HG03066 (cell line): ENCODE results near the gene AURKA.
A peak's percentile ranks its signal among the peaks of the same experiment; 100 is the strongest.
"Not testable (repeated sequence)": the region's sequence is repeated elsewhere in the genome, so short reads cannot be mapped to it uniquely, and the experiment has no call there.

Experiments
- ATAC-seq: cut with Tn5 transposase; IDR thresholded peaks from one replicate; pipeline ENCODE4 v1.9.1; 2021; ENCODE audit warnings: low read depth; ENCODE audit not compliant: unreplicated experiment

The AURKA gene

DNA sequence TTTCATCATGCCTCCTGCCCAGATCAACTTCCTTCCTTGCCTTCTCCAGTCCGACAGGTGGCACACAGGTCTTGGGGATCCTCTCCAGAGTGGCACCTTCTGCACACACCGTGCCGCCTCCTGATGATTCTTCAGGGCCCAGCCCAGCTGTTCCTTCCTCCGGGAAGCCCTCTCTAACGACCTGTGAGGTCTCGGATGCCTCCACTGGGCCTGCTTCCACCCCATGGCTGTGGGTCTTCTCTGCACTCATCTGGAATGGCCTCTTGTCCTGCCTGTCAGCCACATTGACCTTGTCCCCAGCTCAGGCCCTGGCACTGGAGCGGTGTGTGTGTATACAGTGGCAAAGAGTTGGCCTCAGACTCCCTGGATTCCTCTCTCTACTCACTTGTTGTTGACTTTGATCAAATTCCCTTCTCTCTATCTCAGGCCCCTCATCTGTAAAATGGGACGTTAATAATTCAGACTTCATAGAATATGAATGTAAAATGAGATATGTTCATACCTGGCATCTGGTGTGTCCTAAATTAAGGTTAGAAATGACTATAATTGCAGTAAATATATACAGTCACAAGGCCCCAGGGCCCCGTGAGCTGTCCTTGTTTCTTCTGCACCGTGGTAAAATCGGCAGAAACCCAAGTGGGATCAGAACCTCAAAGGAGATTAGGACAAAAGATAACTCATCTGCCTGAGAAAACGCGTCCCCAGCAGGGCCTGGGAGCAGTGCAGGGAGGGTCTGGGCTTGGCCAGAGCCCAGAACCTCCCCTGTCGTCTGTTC is 31.7 kb downstream of the AURKA start:
- ATAC-seq, result no peak

DNA sequence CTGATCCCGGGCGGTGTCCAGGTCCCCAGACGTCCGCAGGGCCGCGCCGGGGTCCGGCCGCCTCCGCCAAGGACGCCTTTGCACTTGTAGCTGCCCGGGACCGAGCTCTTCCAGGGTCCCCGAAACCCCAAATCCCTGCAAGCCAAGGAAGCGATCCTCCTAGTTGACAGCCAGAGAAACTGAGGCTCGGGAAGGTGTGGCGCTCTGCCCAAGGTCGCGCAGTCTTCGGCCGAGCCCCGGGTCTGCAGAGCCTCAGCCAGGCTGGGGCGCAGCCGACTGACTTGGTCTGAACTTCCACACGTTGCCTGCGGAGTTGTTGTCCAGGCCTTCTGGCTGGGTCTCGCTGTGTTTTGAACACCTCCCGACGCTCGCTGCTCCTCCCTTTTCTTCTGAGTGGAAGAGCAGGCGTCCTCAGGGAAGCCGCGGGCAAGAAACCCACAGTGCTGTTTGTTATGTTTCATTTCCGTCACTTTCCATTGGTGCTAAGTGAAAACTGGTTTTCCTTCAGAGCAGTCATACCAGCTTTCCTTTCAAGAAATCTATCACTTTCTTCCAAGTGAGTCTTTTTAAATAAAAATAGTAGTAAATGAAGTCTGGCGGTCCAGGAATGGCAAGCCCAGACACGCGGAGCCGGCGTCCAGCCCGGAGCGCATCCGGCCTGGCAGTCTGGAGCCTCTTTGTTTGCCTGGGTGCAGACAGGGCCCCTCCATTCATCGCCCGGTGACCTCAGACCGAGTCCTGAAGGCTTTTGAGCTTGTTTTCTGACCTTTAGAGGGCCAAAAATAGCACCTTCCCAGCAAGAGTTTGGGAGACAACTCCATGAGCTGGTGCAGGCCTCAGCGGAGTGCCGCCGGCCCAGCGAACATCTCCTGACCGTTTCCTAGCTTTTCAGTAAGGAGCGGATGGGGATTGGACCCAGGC is 32.5 kb downstream of the AURKA start:
- peak; percentile 22 for ATAC-seq

DNA sequence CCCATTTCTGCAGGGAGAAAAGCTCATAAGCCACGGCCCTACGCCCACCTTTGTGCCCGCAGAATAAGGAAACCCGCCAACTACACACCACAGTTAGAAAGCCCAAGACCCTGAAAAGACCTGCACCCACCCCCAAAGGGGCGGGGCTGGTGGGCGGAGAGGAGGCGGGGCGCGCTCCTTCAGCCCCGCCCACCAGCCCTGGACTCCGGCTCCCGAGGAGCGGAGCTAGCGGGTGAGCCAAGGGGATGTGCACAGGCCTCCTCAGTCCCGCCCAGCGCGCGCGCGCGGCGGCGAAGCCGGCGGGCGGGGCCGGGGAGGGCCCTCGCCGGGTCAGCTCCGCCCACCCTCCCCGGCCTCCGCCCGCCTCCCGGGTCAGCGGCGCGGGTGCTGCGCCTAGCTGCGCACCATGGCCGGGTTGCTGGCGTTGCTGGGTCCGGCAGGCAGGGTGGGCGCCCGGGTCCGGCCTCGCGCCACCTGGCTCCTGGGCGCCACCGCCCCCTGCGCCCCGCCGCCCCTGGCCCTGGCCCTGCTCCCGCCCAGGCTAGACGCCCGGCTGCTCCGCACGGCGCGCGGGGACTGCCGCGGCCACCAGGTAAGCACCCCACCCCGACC is 33.3 kb downstream of the AURKA start, which contains the start of gene FAM210B:
Gene FAM210B, plus strand, starts transcription at position 375 of the 612 bp plus-strand sequence. Its CDS starts 32 bp downstream, at position 407.
- peak; percentile 95 for ATAC-seq

DNA sequence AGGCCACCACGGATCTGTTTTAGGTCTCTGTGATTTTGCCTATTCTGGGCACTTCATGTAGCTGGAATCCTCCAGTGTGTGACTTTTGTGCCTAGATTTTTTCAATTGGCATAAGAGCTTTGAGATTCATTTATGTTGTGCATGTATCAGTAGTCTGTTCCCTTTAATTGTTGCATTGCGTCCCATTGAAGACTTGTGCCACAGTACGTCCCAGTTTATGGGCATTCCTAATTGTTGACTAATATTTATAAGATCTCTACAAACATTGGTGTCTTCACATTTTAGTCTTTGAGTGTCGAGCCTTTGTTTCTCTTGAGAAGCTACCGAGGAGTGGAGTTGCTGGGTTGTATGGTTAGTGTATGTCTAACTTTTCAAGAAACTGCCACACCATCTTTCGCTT is 33.9 kb downstream of the AURKA start:
- no peak for ATAC-seq

DNA sequence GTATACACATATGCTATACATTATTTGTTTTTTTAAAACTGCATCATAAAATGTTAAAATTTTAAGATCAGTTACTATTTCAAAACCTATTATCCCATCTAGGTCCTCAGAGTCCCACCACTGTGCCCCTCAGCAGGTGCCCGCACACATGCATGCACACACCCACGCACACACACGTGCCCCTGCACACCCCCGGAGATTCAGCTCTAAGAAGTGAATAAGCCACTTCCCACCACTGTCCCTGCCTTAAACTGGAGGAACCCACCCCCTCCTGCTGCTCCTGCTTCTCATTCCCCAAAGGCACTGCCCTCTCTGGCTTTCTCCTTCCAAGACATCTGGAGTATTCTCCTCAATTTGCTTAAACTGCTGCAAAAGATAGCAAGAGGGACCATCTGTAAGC is 38.7 kb downstream of the AURKA start:
- ATAC-seq, result no peak

DNA sequence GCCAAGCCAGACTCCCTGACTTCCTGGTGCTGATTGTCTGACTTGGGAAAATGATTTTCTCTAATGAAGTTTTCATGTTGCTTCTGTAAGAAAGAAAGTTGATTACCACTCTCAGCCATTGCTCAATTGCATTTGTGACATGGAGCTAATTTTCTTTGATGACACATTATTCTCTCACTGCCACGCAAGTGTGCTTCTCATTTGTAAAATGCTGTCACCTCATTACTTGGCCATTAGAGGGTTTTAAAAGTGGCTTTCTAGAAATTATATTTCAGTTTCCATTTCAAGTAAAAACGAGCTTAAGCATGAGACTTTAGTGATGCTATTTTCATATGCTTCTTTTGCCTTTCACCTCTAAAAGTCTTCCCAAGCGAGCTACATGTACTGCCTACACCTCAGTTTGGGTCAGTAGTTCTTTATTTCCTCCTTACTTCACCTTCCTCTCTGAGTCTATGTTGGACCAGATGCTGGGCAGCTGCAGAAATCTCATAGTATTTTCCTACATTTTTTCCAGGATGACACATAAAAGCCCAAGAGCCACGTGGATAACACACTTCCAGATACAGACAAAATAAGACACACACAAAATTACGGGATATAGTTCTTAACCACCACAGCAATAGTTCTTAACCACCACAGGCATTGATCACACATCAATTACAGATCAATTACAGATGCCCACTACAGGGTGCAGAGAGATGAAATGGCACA is 39.5 kb downstream of the AURKA start:
- ATAC-seq, result no peak

DNA sequence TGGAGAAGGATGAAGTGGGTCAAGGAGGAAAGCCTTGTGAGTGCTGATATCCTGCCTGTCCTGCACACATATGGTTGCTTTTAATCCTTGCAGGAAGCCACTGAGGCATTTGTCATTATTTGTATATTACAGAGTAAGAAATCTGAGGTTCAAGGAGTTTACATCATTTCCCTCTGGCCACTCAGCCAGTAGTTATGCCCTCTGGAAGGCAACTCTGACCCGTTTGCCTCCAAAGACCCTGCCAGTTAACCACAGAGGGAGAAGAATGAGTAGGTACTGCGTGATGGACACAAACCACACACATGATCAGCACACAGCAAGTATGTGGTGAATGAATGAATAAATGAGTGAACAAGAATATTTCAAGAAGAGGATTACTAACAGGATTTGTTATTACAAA is 41.2 kb downstream of the AURKA start:
- no peak for ATAC-seq

DNA sequence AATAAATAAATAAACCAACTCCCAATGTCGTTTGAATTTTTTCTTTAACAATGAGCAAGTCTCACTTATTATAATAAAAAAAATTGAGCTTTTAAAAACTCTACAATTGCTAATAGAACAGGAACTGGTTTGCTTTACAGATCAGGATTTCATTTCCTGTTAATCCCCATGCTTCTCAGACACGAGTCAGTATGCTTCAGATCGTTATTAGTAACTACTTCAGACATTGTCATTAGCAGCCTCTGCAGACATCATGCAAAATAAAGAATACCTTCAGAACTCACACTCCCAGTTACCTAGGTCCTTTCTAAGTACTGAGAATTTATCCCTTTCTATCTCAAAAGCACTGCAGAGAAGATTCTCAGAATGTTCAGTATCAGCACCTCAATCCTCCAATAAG is 43.3 kb downstream of the AURKA start:
- ATAC-seq, result no peak

DNA sequence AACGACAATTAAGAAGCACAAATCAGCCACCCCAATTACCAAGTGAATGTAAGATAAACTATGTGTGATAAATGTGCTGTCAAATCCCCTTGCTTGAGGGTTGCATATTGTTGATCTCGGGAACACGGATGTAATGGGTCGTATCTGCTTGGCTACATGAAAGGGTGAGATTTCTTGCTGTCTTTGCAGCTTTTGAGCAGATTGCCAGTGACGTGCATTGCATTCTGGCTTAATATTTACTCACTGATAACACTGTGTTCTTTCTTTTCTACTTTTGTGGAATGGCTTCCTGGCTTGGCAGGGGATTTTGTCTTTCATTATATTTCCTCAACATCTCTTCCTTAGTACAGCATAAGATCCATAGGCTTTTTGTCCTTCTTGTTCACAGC is 43.7 kb downstream of the AURKA start:
- ATAC-seq, result no peak

DNA sequence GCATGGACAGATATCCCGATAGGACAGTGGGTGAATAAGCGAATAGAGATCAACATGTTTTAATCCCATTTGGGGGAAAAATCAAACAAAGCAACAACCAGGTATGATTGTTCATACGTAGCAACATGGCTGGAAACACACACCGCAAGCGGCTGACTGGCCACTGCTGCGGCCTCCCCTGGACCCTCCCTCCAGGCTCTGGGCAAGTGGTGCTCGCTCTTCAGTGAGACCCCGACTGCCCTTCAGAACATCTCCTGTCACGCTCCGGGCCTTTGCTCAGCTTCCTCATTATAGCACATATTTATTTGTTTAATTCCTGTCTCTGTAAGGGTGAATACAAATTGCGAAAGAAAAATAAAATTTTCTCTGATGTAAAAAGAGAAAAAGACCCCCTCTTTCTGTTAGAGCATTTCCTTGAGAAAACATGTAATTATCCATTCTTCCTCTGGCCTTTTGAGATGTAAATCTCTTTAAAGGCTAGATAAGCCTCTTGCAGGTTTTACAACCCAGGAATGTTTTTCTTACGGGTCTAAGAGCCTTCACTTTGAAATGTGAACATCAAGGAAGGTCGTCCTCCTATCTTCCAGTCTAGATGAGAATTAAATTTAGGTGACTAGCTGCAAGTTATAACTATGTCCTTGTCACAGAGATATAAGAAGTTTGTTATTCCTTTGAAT is 44.2 kb downstream of the AURKA start:
- no peak for ATAC-seq

DNA sequence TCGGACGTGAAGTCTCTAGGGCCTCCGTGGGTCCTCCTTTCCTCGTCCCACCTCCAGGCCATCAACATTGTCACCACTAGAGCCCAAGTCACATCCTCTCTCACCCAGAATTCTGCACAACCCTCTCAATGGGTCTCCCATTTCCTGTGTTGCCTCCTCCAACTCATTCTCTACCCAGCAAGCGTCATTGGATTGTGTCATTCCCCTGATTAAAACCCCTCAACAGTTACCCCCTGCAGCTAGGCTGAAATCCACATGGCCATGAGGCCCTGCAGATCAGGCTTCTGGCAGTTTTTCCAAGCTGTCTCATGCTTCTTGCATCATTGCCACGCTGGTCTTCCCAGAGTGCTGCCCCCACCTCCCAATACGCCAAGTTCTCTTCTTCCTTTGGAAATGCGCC is 46.1 kb downstream of the AURKA start:
- no peak for ATAC-seq

DNA sequence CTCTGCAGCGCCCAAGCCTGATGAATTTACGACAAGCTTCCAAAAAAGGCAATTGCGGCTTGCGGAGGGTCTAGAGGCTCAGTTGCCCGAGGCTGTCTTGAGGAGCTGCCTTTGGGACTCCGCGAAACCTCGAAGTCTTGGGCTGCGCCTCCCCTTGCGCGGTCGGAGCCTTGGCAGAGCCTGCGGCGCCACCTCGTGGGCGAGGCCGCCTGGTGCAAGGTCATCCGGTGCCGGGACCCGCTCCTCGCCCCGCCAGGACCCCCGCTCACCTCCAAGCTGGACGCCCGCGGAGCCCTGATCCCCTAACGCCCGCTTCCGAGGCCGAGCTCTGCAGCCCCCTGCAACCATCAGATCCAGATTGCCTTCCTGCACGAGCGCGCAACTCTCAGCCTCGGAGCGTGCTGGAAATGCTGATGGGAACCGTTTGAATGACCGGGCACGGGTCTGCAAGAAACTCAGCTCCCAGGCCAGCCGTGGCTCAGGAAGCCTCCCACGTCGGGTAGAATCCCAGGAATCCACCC is 48.1 kb downstream of the AURKA start:
- ATAC-seq, result no peak

DNA sequence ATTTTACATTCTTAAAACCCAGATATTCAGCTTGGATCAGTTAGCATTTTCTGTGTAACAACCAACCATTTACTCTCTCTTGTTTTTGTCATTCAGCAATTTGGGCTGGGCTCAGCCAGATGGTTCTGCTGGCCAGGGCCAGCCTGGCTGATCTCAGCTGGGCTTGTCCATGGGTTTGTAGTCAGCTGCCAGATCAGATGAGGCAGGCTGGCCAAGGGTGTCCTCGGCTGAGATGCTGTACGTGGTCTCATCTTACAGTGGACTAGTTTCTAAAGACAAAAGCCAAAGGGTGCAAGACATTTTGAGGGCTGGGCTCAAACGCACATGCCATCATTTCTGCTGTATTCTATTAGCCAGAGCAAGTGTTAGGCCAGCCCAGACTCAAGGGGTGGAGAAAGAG is 49.2 kb downstream of the AURKA start:
- no peak for ATAC-seq

DNA sequence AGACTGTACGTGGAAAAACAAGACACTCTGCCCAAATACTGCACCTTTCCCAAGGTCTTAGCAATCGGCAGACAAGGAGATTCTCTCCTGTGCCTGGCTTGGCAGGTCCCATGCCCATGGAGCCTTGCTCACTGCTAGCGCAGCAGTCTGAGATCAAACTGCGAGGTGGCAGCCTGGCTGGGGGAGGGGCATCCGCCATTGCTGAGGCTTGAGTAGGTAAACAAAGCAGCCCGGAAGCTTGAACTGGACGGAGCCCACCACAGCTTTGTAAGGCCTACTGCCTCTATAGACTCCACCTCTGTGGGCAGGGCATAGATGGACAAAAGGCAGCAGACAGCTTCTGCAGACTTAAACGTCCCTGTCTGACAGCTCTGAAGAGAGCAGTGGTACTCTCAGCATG is 55.3 kb downstream of the AURKA start:
- ATAC-seq, result not testable (repeated sequence)

DNA sequence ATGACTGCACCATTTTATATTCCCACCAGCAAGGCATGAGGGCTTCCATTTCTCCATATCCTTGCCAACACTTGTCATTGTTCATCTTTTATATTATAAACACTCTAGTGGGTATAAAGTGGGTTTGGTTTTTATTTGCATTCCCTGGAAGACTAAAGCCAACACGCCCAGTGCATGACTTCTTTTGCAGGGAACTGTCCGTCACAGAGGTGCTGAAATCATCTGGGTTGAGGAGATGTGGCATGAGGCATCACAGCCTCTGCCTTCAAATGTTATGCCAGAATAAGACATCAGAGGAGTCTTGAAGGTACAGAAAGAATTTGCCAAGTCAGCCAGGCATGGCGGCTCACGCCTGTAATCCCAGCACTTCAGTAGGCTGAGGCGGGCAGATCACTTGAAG is 63.2 kb downstream of the AURKA start:
- ATAC-seq, result no peak

DNA sequence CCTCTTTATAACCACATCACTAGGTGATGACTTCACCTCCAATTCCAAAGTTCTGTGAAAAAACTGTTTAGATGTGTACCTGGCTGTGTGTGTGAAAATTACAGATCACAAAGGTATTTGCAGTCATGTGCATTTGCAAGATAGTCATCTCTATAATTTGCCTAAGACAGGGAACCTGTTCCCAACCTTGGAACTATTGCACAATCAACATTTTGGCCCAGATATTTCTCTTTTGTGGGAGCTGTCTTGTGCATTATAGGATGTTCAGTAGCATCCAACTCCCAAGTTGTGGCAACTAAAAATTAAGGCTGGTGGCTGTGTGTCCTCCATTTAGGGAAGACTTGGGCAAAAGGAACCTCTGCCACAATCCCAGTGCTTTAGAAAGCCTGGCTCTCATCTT is 67.2 kb downstream of the AURKA start:
- no peak for ATAC-seq

DNA sequence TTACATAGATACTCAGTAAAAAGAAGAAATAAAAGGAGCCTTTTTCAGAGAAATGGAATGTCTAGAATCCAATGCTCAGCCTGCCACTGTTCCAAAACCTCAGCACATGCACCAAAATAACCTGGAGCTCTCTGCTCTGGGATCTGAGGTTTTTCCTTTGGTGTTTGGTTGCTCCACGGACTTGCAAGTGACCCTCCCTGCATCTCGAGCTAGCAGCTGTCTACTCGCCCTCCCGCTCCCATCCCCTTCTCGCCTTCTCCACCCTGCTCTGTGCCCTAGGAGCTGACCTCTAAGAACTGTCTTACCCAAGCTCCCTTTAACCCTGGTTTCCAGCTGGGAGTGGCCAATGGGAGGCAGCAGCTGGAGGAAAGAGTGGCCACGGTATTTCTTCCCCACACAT is 68.4 kb downstream of the AURKA start:
- no peak for ATAC-seq

DNA sequence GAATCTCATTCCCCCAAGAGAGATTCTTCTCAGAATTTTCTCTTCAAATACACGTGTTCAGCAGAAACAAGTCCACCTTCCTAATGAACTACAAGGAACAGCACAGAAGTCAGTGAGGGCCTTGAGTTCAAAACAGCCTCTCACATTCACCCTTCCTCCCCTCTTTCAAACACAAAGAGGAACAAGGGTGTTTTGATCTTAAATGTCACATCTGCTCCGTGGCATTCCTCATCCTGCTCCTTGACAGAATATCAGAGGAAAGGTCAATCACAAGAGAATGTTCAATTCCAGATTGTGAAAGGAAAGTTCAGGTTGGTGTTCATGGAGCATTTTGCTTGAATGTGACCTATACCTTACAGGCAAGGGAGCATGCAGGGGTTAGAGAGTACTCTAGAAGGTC is 68.8 kb downstream of the AURKA start:
- ATAC-seq, result no peak

DNA sequence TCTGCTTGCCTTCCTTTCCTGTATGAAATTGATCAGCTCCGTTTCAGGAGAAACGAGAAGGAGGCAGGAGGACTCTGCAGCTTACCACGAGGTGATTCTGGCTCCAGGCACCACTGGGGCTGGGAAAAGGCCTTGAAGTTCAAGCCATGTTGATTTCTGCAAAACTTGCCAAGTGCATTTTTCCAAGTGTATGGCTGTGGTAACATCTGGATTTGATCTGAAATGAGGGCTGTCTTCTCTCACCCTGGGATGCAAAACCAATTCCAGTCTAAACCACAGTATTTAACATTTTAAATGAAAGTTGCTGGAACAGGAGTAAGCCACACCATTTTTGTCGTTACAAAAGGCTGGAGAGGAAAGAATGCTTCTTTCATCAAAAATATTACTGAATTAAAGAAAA is 69.3 kb downstream of the AURKA start:
- ATAC-seq, result no peak
